K562 (cell line): ENCODE measurements around the gene TPD52L1. TPM values are rescaled to one million over a fixed set of nuclear protein-coding genes. Genes with fewer than 3 reads are reported as not detected.

Experiments
- ATAC-seq: fragments of 200-7000 bp; cut with Tn5 transposase; 3 replicates; pipeline ENCODE4 v1.9.1; 2020; ENCODE audit warnings: moderate library complexity
- BruUV-seq: library from RNA; stranded (reverse); fragments of 400-500 nt; replicated peaks from 2 replicates; lab custom pipeline; 2021; lab: Mats Ljungman, UMichigan
- CTCF ChIA-PET: fragments of 300-600 bp; formaldehyde crosslinking; extraction: SDS; loops from one replicate; lab custom pipeline; 2021; ENCODE audit warnings: low intra/inter-chr PET ratio; lab: Yijun Ruan, JAX
- POLR2A ChIA-PET: fragments of 300-600, 350-650 bp; sonication (Branson Sonifier 250); formaldehyde crosslinking; extraction: SDS; loops from one replicate; lab custom pipeline; 2021; ENCODE audit warnings: antibody characterized with exemption, inconsistent platforms; lab: Yijun Ruan, JAX
- DNase-seq, 4 experiments: peaks; one replicate each; pipeline versions ENCODE4 v3.0.0 to v3.0.0-alpha.2; 2011 to 2018; ENCODE audit warnings: low spot score in 3 of 4, mixed read lengths in 3 of 4; ENCODE audit errors: extremely low read depth in 1 of 4
- FAIRE-seq: peaks from 2 replicates; lab custom pipeline; 2011; peaks lifted over from hg19 to GRCh38; lab: Jason Lieb, UNC
- H2AFZ ChIP-seq: 2 replicates; pipeline ENCODE4 v1.6.0; 2011; ENCODE audit warnings: low read depth, low read length, control low read depth, inconsistent platforms
- H3K27ac ChIP-seq: fragments of 200-600 bp; 3 replicates; pipeline ENCODE4 v1.8.0; 2011; ENCODE audit warnings: low read depth, mild to moderate bottlenecking, control low read depth, inconsistent platforms, low read length, moderate library complexity, mixed read lengths; ENCODE audit errors: extremely low read depth
- H3K27me3 ChIP-seq, 2 experiments: fragments of 300-600 bp in 1 of 2; 2 replicates in 1 of 2; 3 replicates in 1 of 2; pipeline versions ENCODE4 v1.6.0 to v1.8.0; 2011; ENCODE audit warnings: inconsistent platforms in 2 of 2, low read length in 2 of 2, mild to moderate bottlenecking in 1 of 2, mixed read lengths in 1 of 2, moderate library complexity in 1 of 2; ENCODE audit not compliant: control insufficient read depth in 2 of 2, insufficient read depth in 2 of 2
- H3K36me3 ChIP-seq: fragments of 300-600 bp; 3 replicates; pipeline ENCODE4 v1.8.0; 2011; ENCODE audit warnings: mild to moderate bottlenecking, low read length, inconsistent platforms; ENCODE audit not compliant: control insufficient read depth, insufficient read depth
- H3K4me1 ChIP-seq, 2 experiments: fragments of 200-600 bp in 1 of 2; replicated peaks in 1 of 2; 2 replicates in 1 of 2; 3 replicates in 1 of 2; pipeline versions ENCODE4 v1.5.1 to v1.8.0; 2011; ENCODE audit warnings: inconsistent platforms in 2 of 2, low read length in 2 of 2, mild to moderate bottlenecking in 1 of 2, mixed read lengths in 1 of 2, moderate library complexity in 1 of 2; ENCODE audit not compliant: control insufficient read depth in 2 of 2, insufficient read depth in 2 of 2
- H3K4me2 ChIP-seq: 2 replicates; pipeline ENCODE4 v1.6.1; 2011; ENCODE audit warnings: low read length, control low read depth, inconsistent platforms, mixed read lengths; ENCODE audit not compliant: insufficient read depth
- H3K4me3 ChIP-seq: fragments of 200-600 bp; sonication (generic), shearing (Covaris generic); 2 replicates; pipeline ENCODE4 v1.5.1; 2016; ENCODE audit warnings: control low read depth, inconsistent platforms
- H3K79me2 ChIP-seq: fragments of 200-600 bp; 3 replicates; pipeline ENCODE4 v1.8.0; 2011; ENCODE audit warnings: low read length, inconsistent platforms; ENCODE audit not compliant: control insufficient read depth, insufficient read depth
- H3K9ac ChIP-seq, 2 experiments: 2 replicates each; pipeline versions ENCODE4 v1.6.0 to v1.6.1; 2011; ENCODE audit warnings: low read depth in 2 of 2, low read length in 2 of 2, control low read depth in 1 of 2, inconsistent platforms in 1 of 2, mild to moderate bottlenecking in 1 of 2, mixed read lengths in 1 of 2; ENCODE audit not compliant: insufficient read depth in 1 of 2
- H3K9me1 ChIP-seq: one replicate; pipeline ENCODE4 v1.6.0; 2011; ENCODE audit warnings: inconsistent platforms, mild to moderate bottlenecking, low read length, moderate library complexity; ENCODE audit not compliant: control insufficient read depth, insufficient read depth
- H3K9me3 ChIP-seq: replicated peaks from 2 replicates; pipeline ENCODE4 v1.5.1; 2011; ENCODE audit warnings: low read depth, low read length, inconsistent platforms; ENCODE audit not compliant: control insufficient read depth, insufficient read depth
- H4K20me1 ChIP-seq: replicated peaks from 2 replicates; pipeline ENCODE4 v1.6.1; 2011; ENCODE audit warnings: low read length, inconsistent platforms, mixed read lengths; ENCODE audit not compliant: control insufficient read depth, insufficient read depth
- CBX5 ChIP-seq: IDR thresholded peaks from 2 replicates; pipeline ENCODE4 v1.6.1; 2014; ENCODE audit warnings: low read depth, borderline replicate concordance
- FOXM1 ChIP-seq, 2 experiments: fragments of 450-650 bp in 1 of 2; sonication (generic) in 1 of 2; formaldehyde crosslinking in 1 of 2; IDR thresholded peaks; 2 replicates each; pipeline versions ENCODE4 v1.6.1 to v1.9.0; 2017 to 2022; ENCODE audit warnings: low read depth in 2 of 2, mild to moderate bottlenecking in 2 of 2, missing genetic modification reagents in 1 of 2, moderate library complexity in 1 of 2
- GABPB1 ChIP-seq: sonication (generic); formaldehyde crosslinking; IDR thresholded peaks from 2 replicates; pipeline ENCODE4 v1.8.0; 2022; ENCODE audit warnings: mild to moderate bottlenecking, missing genetic modification reagents
- LCOR ChIP-seq: sonication (generic); formaldehyde crosslinking; IDR thresholded peaks from 2 replicates; pipeline ENCODE4 v1.8.0; 2022; ENCODE audit warnings: mild to moderate bottlenecking, missing genetic modification reagents
- MITF ChIP-seq: IDR thresholded peaks from 2 replicates; pipeline ENCODE4 v1.6.1; 2014; ENCODE audit warnings: antibody characterized with exemption
- NONO ChIP-seq, 2 experiments: fragments of 200-400 bp in 1 of 2; fragments of 450-650 bp in 1 of 2; formaldehyde crosslinking in 1 of 2; IDR thresholded peaks; 2 replicates each; pipeline ENCODE4 v1.6.1; 2017; ENCODE audit warnings: low read depth in 2 of 2, mild to moderate bottlenecking in 2 of 2, moderate library complexity in 2 of 2, low read length in 1 of 2
- PTBP1 ChIP-seq: fragments of 200-400 bp; formaldehyde crosslinking; IDR thresholded peaks from 2 replicates; pipeline ENCODE4 v1.6.1; 2017; ENCODE audit warnings: low read depth, low read length
- SNAPC5 ChIP-seq: fragments of 250-450 bp; sonication (Bioruptor Pico); IDR thresholded peaks from 2 replicates; pipeline ENCODE4 v1.8.0; 2021; ENCODE audit warnings: moderate library complexity, mild to moderate bottlenecking, inconsistent platforms
- SREBF1 ChIP-seq: fragments of 150-350 bp; IDR thresholded peaks from 2 replicates; pipeline ENCODE4 v1.6.1; 2014; ENCODE audit warnings: antibody characterized with exemption, low read depth, low read length, borderline replicate concordance
- UBTF ChIP-seq, 2 experiments: IDR thresholded peaks; 2 replicates each; pipeline ENCODE4 v1.6.1; 2012; ENCODE audit warnings: improper control_type of control experiment in 2 of 2, low read depth in 2 of 2, low read length in 2 of 2, borderline replicate concordance in 1 of 2
- WHSC1 ChIP-seq: IDR thresholded peaks from one replicate; pipeline ENCODE4 v1.6.1; 2012; ENCODE audit warnings: low read length, control low read depth, inconsistent platforms
- ZFP91 ChIP-seq: sonication (generic); formaldehyde crosslinking; IDR thresholded peaks from 2 replicates; pipeline ENCODE4 v1.8.0; 2022; ENCODE audit warnings: mild to moderate bottlenecking, missing genetic modification reagents
- ZNF121 ChIP-seq: sonication (generic); formaldehyde crosslinking; conservative IDR thresholded peaks from 2 replicates; pipeline ENCODE4 v1.8.0; 2022; ENCODE audit warnings: missing genetic modification reagents
- ZNF354B ChIP-seq: fragments of 250-450 bp; sonication (Bioruptor Pico); IDR thresholded peaks from 2 replicates; pipeline ENCODE4 v1.4.0; 2020
- ZNF444 ChIP-seq: fragments of 250-450 bp; sonication (Bioruptor Pico); IDR thresholded peaks from 2 replicates; pipeline ENCODE4 v1.4.0; 2020; ENCODE audit warnings: mild to moderate bottlenecking, moderate library complexity
- ZNF785 ChIP-seq: fragments of 250-450 bp; sonication (Bioruptor Pico); IDR thresholded peaks from 2 replicates; pipeline ENCODE4 v1.4.0; 2020; ENCODE audit warnings: mild to moderate bottlenecking
- ZNF79 ChIP-seq: fragments of 250-450 bp; sonication (Bioruptor Pico); IDR thresholded peaks from 2 replicates; pipeline ENCODE4 v1.4.0; 2020; ENCODE audit warnings: low read depth, mild to moderate bottlenecking, moderate library complexity
- WGBS: fragments of 100-300 bp; shearing (Covaris generic); methylation state at CpG from one replicate; pipeline ENCODE4 v1.1.6; 2016; ENCODE audit warnings: low coverage, mixed read lengths; ENCODE audit not compliant: insufficient coverage; ENCODE audit errors: missing lambda C conversion rate; 5-methylcytosine and 5-hydroxymethylcytosine counted together
- in situ Hi-C: fragments of 300-500 bp; cut with MboI; formaldehyde crosslinking; loops from 4 replicates; pipeline ENCODE4 v1.15.0; 2018; ENCODE audit warnings: inconsistent platforms, mixed read lengths
- intact Hi-C: fragments of 100-400 bp; cut with micrococcal nuclease; formaldehyde crosslinking; loops from 2 replicates; pipeline ENCODE4 v1.14.2; 2022
- polyA plus RNA-seq, 8 experiments: library from polyadenylated mRNA; depleted of rRNA in 4 of 8; stranded (reverse) in 5 of 8; unstranded in 3 of 8; fragments of >200 nt; fragmentation: Nextera tagmentation in 2 of 8; fragmentation: Illumina TruSeq in 1 of 8; extraction: Ambion mirVana in 2 of 8; extraction: Trizol in 1 of 8; gene quantifications; 2 replicates each; pipeline versions ENCODE4 v1.2.1 to v1.2.3, GENCODE V29; 2011 to 2014; ENCODE audit warnings: inconsistent platforms in 1 of 8, missing spikeins in 1 of 8
- total RNA-seq, 7 experiments: library from RNA; depleted of rRNA in 6 of 7; stranded (reverse); fragments of >200 nt in 6 of 7; fragmentation: Illumina TruSeq in 2 of 7; extraction: Trizol in 2 of 7; gene quantifications; 2 replicates each; pipeline versions ENCODE4 v1.2.1 to v1.2.3, GENCODE V29; 2011 to 2021; ENCODE audit warnings: low replicate concordance in 1 of 7

Gene TPD52L1
- total and polyA plus RNA-seq, 9 of the 15 experiments (the other 6 are each of a cell fraction or from before 2014, with no cell fraction given) = 12.9 to 149 (median 75.7) TPM

GRCh38 chr6:125206389-125206788 lies 52.8 kb downstream of the TPD52L1 start:
- Histone ChIP-seq H3K36me3 (no peaks in the 10 kb centered on the region), H3K4me3 (no peak overlapping the region), H3K9me1 (no peaks in the 10 kb centered on the region), H2AFZ (no peak overlapping the region), H3K9me3 (no peaks in the 10 kb centered on the region), H3K4me1 (peaks cover 13 to 26% of the 10 kb centered on the region in 2 experiments), H3K79me2 (peaks cover 14% of the 10 kb centered on the region; the same call in 2 of the 3 replicates), H3K9ac (no peak overlapping the region), H3K27me3 (no peaks in the 10 kb centered on the region), H3K4me2 (no peak overlapping the region), H3K27ac (no peak overlapping the region), H4K20me1 (no peaks in the 10 kb centered on the region)
- CTCF ChIA-PET = no interaction called here
- ATAC-seq (no peak), FAIRE-seq (no peak), DNase-seq (no peak)
- no TSS peak for BruUV-seq
- TF ChIP-seq FOXM1 (IDR thresholded peaks at IDR 0.05; ENCODE audit: low read depth) = no peak
- no peak for TF ChIP-seq FOXM1 (CRISPR knock-in tag; IDR thresholded peaks at IDR 0.05; ENCODE audit: low read depth)
- no peak for TF ChIP-seq ZNF785 (CRISPR knock-in tag)
- TF ChIP-seq ZFP91 = no peak
- no peak for TF ChIP-seq ZNF121 (CRISPR knock-in tag)
- TF ChIP-seq GABPB1 (CRISPR knock-in tag) = no peak
- TF ChIP-seq SNAPC5 (CRISPR knock-in tag) = no peak
- TF ChIP-seq CBX5 = no peak
- TF ChIP-seq UBTF (IDR thresholded peaks at IDR 0.05; ENCODE audit: borderline replicate concordance in 1 of 2, low read depth in 2 of 2, low read length in 2 of 2) = no peak
- no peak for TF ChIP-seq NONO (IDR thresholded peaks at IDR 0.05; ENCODE audit: low read depth in 2 of 2, low read length in 1 of 2)
- no peak for TF ChIP-seq WHSC1
- no peak for TF ChIP-seq ZNF444 (CRISPR knock-in tag)
- no peak for TF ChIP-seq ZNF354B
- no peak for TF ChIP-seq ZNF79 (CRISPR knock-in tag)
- TF ChIP-seq SREBF1 = no peak
- no peak for TF ChIP-seq MITF
- TF ChIP-seq LCOR (CRISPR knock-in tag) = no peak
- no peak for TF ChIP-seq PTBP1
- in situ Hi-C loops = no loop called here
- intact Hi-C loops = no loop called here
- POLR2A ChIA-PET = no interaction called here
- 100% methylated on average over 1 of the region's 1 CpG for WGBS
